Renal cortex interstitium (tissue), 11 donors: Measurements from ENCODE around the gene GRIP1. TPM values are rescaled to one million over a fixed set of nuclear protein-coding genes. Genes with fewer than 3 reads are reported as not detected.
A peak's percentile ranks its signal among the peaks of the same experiment; 100 is the strongest.

Source experiments
- DNase-seq, 11 donors: peaks; one replicate each; pipeline ENCODE4 v3.0.0-alpha.2; 2013; ENCODE audit warnings: low read depth in 9 of 11, low spot score in 4 of 11; ENCODE audit errors: extremely low read depth in 1 of 11
- polyA plus RNA-seq, 3 donors: library from polyadenylated mRNA; unstranded; fragments of 120-200 nt; gene quantifications; one replicate each; pipeline ENCODE4 v1.2.1, GENCODE V29; 2013; ENCODE audit not compliant: insufficient read length in 3 of 3

Gene GRIP1
- polyA plus RNA-seq, 3 donors = 23.0 to 27.4 (median 26.7) TPM

GRCh38 chr12:66426696-66427095 is 252.2 kb downstream of the GRIP1 start:
- DNase-seq = no peak

GRCh38 chr12:66423266-66423665 is 255.6 kb downstream of the GRIP1 start:
- DNase-seq = no peak

- no peak for DNase-seq
Observed at GRCh38 chr12:66418908-66419307, 260.0 kb downstream of the GRIP1 start.

GRCh38 chr12:66417217-66417616 is 261.7 kb downstream of the GRIP1 start:
- DNase-seq = no peak

GRCh38 chr12:66409195-66409871 is 269.5 kb downstream of the GRIP1 start:
- DNase-seq = peak in 9 of 11 donors; percentile 12 to 37 (median 27)

GRCh38 chr12:66405395-66405794 is 273.5 kb downstream of the GRIP1 start:
- DNase-seq = no peak

- no peak for DNase-seq
Observed at GRCh38 chr12:66403746-66404145, 275.1 kb downstream of the GRIP1 start.

GRCh38 chr12:66399911-66400306 is 279.0 kb downstream of the GRIP1 start:
- DNase-seq = no peak

- peak; percentile 27 to 74 (median 43) for DNase-seq
Observed at GRCh38 chr12:66398931-66399910, 279.7 kb downstream of the GRIP1 start.

GRCh38 chr12:66397574-66398290 is 281.1 kb downstream of the GRIP1 start:
- DNase-seq = no peak

- DNase-seq = no peak
Observed at GRCh38 chr12:66393890-66394289, 285.0 kb downstream of the GRIP1 start.

- no peak for DNase-seq
Observed at GRCh38 chr12:66392266-66392915, 286.5 kb downstream of the GRIP1 start.

GRCh38 chr12:66388517-66388916 is 290.4 kb downstream of the GRIP1 start:
- no peak for DNase-seq

- DNase-seq = no peak
Observed at GRCh38 chr12:66387117-66387516, 291.8 kb downstream of the GRIP1 start.

GRCh38 chr12:66380769-66381535 is 297.9 kb downstream of the GRIP1 start:
- DNase-seq = no peak

- no peak for DNase-seq
Observed at GRCh38 chr12:66379616-66380015, 299.3 kb downstream of the GRIP1 start.

- DNase-seq = no peak
Observed at GRCh38 chr12:66375560-66375959, 303.3 kb downstream of the GRIP1 start.

GRCh38 chr12:66371982-66372381 is 306.9 kb downstream of the GRIP1 start:
- DNase-seq = no peak
